Stimulated activated memory B cell treated with anti-CD40 and anti-IgM and Interleukin-4, amounts not matched to agents 10 μg/mL and 1 μg/mL and 100 μg/mL, for 72 hours (primary cell): ENCODE data around the gene MASP1.

Source experiments
- ATAC-seq: fragments of 150-1000 bp; cut with Tn5 transposase; 2 replicates; pipeline ENCODE4 v1.10.0; 2021
- H3K27ac Mint-ChIP-seq: one replicate; pipeline ENCODE4 v1.8.0; 2022; ENCODE audit warnings: mild to moderate bottlenecking, mixed read lengths
- H3K27me3 Mint-ChIP-seq: one replicate; pipeline ENCODE4 v1.8.0; 2022; ENCODE audit warnings: mixed read lengths
- H3K36me3 Mint-ChIP-seq: one replicate; pipeline ENCODE4 v1.8.0; 2022; ENCODE audit warnings: mixed read lengths
- H3K4me1 Mint-ChIP-seq: one replicate; pipeline ENCODE4 v1.8.0; 2022; ENCODE audit warnings: mixed read lengths
- H3K4me3 Mint-ChIP-seq: one replicate; pipeline ENCODE4 v1.8.0; 2022; ENCODE audit warnings: mild to moderate bottlenecking, moderate library complexity, mixed read lengths
- H3K9me3 Mint-ChIP-seq: one replicate; pipeline ENCODE4 v1.8.0; 2022; ENCODE audit warnings: mixed read lengths

The MASP1 gene

GRCh38 chr3:187310226-187310625 lies 18.7 kb upstream of the MASP1 start:
- H3K9me3 Mint-ChIP-seq: peaks cover 10% of the 10 kb centered on the region
- no peaks in the 10 kb centered on the region for H3K36me3 Mint-ChIP-seq
- ATAC-seq: no peak
- H3K27ac Mint-ChIP-seq: no peak overlapping the region
- H3K4me1 Mint-ChIP-seq: no peaks in the 10 kb centered on the region
- H3K27me3 Mint-ChIP-seq: peaks cover 51% of the 10 kb centered on the region
- no peak overlapping the region for H3K4me3 Mint-ChIP-seq

DNA sequence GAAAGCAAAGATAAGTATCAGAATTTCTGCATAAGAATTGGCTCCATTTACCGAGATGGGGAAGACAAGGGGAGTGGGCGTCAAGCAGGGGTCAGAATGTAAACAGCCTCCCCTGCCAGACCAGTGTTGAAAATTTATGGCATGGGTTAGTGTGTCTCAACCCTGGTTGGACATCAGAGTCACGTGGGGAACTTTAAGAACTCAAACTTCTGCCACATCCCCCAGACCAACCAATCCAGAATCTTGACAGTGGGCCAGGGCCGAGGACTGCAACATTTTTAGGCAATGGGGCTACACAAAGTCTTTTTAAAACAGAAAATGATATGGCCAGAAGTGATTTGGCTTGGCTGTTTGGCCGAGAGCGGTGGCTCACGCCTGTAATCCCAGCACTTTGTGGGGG lies 14.3 kb upstream of the MASP1 start:
- Mint-ChIP-seq H3K4me1 (no peaks in the 10 kb centered on the region), H3K36me3 (no peaks in the 10 kb centered on the region), H3K9me3 (peaks cover 8% of the 10 kb centered on the region), H3K4me3 (no peak overlapping the region), H3K27ac (no peak overlapping the region), H3K27me3 (peaks cover 42% of the 10 kb centered on the region)
- no peak for ATAC-seq

DNA sequence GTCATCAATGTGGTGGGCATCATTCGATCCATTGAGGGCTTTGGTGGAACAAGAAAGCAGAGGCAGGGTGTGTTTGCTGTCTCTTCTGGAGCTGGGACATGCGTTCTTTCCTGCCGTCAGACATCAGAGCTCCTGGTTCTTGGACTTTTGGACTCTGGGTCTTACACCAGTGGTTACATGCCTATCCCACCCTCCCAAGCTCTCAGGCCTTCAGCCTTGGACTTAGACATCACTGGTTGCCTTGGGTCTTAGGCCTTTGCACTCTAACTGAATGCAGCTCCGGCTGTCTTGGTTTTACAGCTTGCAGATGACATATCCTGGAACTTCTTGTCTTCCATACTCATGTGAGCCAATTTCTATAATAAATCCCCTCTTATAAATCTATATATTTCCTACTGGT lies 8.1 kb upstream of the MASP1 start:
- no peak overlapping the region for H3K4me3 Mint-ChIP-seq
- no peak overlapping the region for H3K27ac Mint-ChIP-seq
- no peaks in the 10 kb centered on the region for H3K4me1 Mint-ChIP-seq
- ATAC-seq: no peak
- no peaks in the 10 kb centered on the region for H3K36me3 Mint-ChIP-seq
- H3K27me3 Mint-ChIP-seq: peaks cover 27% of the 10 kb centered on the region
- peaks cover 11% of the 10 kb centered on the region for H3K9me3 Mint-ChIP-seq

GRCh38 chr3:187296911-187297310 lies 5.4 kb upstream of the MASP1 start:
- no peak for ATAC-seq
- Mint-ChIP-seq H3K36me3 (no peaks in the 10 kb centered on the region), H3K27ac (no peak overlapping the region), H3K27me3 (peaks cover 23% of the 10 kb centered on the region), H3K4me3 (no peak overlapping the region), H3K4me1 (no peaks in the 10 kb centered on the region), H3K9me3 (peaks cover 8% of the 10 kb centered on the region)

GRCh38 chr3:187296058-187296457 lies 4.5 kb upstream of the MASP1 start:
- H3K4me3 Mint-ChIP-seq: no peak overlapping the region
- H3K27me3 Mint-ChIP-seq: peaks cover 22% of the 10 kb centered on the region
- H3K9me3 Mint-ChIP-seq: peaks cover 3% of the 10 kb centered on the region
- no peak overlapping the region for H3K27ac Mint-ChIP-seq
- ATAC-seq: no peak
- no peaks in the 10 kb centered on the region for H3K4me1 Mint-ChIP-seq
- no peaks in the 10 kb centered on the region for H3K36me3 Mint-ChIP-seq

DNA sequence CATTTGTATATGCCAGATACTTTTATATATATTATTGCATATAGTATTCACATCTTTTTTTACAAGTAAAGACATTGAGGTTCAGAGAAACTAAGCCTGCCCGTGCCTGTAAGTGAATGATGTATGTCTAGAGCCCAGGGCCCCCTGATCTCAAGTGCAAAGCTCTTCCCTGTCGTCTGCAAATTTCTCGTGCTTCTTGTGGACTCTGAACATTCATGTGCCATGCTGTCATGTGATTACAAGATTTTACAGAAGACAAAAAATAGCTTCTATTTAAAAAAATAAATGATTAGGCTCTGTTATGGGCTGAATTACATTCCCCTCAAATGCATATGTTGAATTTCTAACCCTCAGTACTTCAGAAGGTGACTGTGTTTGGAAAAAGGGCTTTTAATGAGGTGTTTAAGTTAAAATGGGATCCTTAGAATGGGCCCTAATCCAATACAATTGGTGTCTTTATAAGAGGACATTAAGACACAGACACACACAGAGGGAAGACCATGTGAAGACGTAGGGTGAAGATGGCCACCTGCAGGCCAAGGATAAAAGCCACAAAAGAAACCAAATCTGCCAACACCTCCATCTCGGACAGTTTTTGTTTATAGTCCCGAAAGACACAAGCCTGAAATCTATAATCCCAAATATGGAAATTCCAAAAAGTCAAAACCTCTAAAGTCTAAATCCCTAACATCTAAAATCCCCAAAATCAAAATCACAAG lies 3.9 kb upstream of the MASP1 start:
- Mint-ChIP-seq H3K27me3 (peaks cover 21% of the 10 kb centered on the region), H3K4me1 (no peaks in the 10 kb centered on the region), H3K36me3 (no peaks in the 10 kb centered on the region)

GRCh38 chr3:187293516-187294430 lies 2.2 kb upstream of the MASP1 start:
- H3K9me3 Mint-ChIP-seq: peaks cover 3% of the 10 kb centered on the region
- H3K4me1 Mint-ChIP-seq: no peaks in the 10 kb centered on the region
- H3K36me3 Mint-ChIP-seq: no peaks in the 10 kb centered on the region
- H3K27ac Mint-ChIP-seq: no peak overlapping the region
- H3K4me3 Mint-ChIP-seq: no peak overlapping the region
- peaks cover 21% of the 10 kb centered on the region for H3K27me3 Mint-ChIP-seq
- no peak for ATAC-seq

More for the DNA sequence above, 3.9 kb upstream of the MASP1 start:
- no peak overlapping the region for H3K4me3 Mint-ChIP-seq
- no peak for ATAC-seq
- H3K27ac Mint-ChIP-seq: no peak overlapping the region
- peaks cover 3% of the 10 kb centered on the region for H3K9me3 Mint-ChIP-seq

GRCh38 chr3:187292631-187293515 lies 1.3 kb upstream of the MASP1 start:
- no peak for ATAC-seq
- Mint-ChIP-seq H3K27ac (no peak overlapping the region), H3K4me1 (no peaks in the 10 kb centered on the region), H3K27me3 (peaks cover 21% of the 10 kb centered on the region), H3K4me3 (no peak overlapping the region), H3K36me3 (no peaks in the 10 kb centered on the region), H3K9me3 (no peaks in the 10 kb centered on the region)

DNA sequence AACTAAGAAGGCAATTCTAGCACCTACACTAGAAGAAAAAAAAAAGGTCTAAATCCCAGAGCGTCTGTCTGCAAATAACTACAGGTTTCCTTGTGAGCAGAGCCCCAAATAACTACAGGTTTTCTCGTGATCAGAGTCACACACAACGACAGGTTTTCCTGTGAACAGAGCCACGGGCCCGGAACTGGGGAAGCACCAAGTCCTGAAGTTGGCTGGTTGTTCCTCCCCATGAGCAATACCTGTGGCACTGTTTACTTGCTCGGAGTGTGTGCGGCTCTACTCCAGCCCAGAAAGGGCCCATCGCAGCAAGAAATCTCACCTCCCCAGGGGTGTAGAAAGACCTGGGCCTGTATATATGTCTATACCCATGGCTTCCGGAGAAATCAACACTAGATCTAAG lies 644 bp upstream of the MASP1 start:
- H3K9me3 Mint-ChIP-seq: no peaks in the 10 kb centered on the region
- H3K27me3 Mint-ChIP-seq: peaks cover 25% of the 10 kb centered on the region
- ATAC-seq: no peak
- no peaks in the 10 kb centered on the region for H3K4me1 Mint-ChIP-seq
- no peak overlapping the region for H3K4me3 Mint-ChIP-seq
- no peak overlapping the region for H3K27ac Mint-ChIP-seq
- no peaks in the 10 kb centered on the region for H3K36me3 Mint-ChIP-seq

DNA sequence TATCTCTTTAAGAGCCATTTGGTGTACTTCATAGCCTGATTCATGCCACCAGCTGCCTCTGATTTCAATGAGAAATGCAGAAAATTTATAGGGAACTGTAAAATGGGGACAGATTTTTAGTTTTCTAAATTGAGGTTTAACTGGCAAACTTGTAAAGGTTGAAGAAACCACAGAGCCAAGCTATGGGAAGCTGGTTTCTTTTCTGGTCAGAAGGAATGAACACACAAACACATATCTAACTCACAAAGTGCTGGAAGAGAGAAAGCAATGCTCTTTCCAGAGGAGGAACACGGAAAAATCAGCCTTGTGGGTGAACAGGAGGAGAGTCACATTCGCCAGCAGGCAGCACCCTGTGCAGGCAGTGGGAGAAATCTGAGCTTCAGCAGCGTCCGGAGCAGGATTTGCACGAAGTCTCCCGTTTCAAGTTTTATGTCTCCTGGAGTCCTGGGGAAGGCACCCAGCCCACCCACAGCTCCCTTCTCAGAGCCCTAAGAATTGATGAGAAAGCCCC lies 481 bp downstream of the MASP1 start:
- Mint-ChIP-seq H3K27ac (no peak overlapping the region), H3K27me3 (peaks cover 31% of the 10 kb centered on the region), H3K4me1 (no peaks in the 10 kb centered on the region), H3K36me3 (no peaks in the 10 kb centered on the region), H3K9me3 (no peaks in the 10 kb centered on the region), H3K4me3 (no peak overlapping the region)
- ATAC-seq: no peak

- Mint-ChIP-seq H3K9me3 (no peaks in the 10 kb centered on the region), H3K4me3 (no peak overlapping the region), H3K36me3 (no peaks in the 10 kb centered on the region), H3K27ac (no peak overlapping the region), H3K27me3 (peaks cover 31% of the 10 kb centered on the region), H3K4me1 (no peaks in the 10 kb centered on the region)
- ATAC-seq: no peak
These were observed 1.0 kb downstream of the MASP1 start for GRCh38 chr3:187290503-187290902.

- no peaks in the 10 kb centered on the region for H3K4me1 Mint-ChIP-seq
- no peak for ATAC-seq
- H3K9me3 Mint-ChIP-seq: no peaks in the 10 kb centered on the region
- H3K36me3 Mint-ChIP-seq: no peaks in the 10 kb centered on the region
- H3K4me3 Mint-ChIP-seq: no peak overlapping the region
- H3K27ac Mint-ChIP-seq: no peak overlapping the region
- peaks cover 31% of the 10 kb centered on the region for H3K27me3 Mint-ChIP-seq
These were observed 2.5 kb downstream of the MASP1 start for GRCh38 chr3:187288855-187289605.

DNA sequence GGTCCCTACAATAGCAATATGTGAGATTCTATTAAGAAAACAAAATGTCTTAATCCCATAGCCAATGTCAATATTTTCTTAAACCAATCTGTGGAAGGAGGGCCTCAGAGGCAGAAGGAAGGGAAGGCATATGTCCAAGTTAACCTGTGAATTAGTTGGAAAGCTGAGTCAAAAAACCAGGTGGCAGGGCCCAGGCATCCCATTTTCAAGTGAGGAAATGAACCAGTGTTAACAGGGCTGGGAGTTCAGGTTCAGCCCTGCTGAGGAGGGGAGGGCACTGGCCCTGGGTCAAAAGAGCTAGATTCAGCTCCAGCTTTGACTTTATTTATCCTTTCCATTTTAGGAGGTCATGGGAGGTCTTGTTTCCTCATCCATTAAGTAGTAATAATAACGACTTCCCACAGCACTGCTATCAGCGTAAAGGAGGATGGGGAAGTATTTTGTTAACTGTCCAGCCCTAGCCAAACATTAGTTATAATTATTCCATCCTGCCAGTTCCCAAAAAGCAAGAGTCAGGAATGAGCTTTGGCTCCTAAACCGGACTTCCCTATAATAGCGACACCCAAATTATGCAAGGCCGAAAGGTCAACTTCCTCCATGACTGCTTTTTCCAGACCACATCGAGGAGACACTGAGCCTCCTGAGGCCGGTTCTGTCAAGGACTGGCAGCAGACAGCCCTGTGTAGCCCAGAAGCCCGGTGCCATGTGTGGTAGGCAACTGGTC lies 3.2 kb downstream of the MASP1 start:
- no peak for ATAC-seq
- no peak overlapping the region for H3K27ac Mint-ChIP-seq
- H3K4me1 Mint-ChIP-seq: no peaks in the 10 kb centered on the region
- H3K36me3 Mint-ChIP-seq: no peaks in the 10 kb centered on the region
- H3K27me3 Mint-ChIP-seq: peaks cover 25% of the 10 kb centered on the region
- no peaks in the 10 kb centered on the region for H3K9me3 Mint-ChIP-seq
- H3K4me3 Mint-ChIP-seq: no peak overlapping the region

DNA sequence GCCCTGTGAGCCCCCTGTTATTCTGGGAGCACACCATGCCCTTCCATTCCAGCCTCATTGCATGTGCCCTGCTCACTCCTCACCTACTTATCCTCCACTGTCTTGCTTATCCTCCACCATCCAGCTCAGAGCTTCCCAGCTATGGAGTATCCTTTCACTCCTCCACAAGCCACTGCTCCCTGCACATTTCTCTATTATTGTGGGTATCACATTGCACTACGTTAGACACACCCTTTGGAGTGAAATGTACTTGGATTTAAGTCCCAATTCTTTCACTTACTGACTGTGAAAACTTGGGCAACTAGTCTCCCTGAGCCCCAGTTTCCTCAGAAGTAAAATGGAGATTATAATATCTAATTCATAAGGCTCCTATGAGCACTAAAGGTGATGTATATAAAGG lies 4.3 kb downstream of the MASP1 start:
- Mint-ChIP-seq H3K27ac (no peak overlapping the region), H3K27me3 (peaks cover 21% of the 10 kb centered on the region), H3K9me3 (no peaks in the 10 kb centered on the region), H3K4me1 (no peaks in the 10 kb centered on the region), H3K36me3 (no peaks in the 10 kb centered on the region), H3K4me3 (no peak overlapping the region)
- no peak for ATAC-seq
